GM18909 (cell line): ENCODE results near the gene LIM2.
"Not testable (repeated sequence)": the region's sequence is repeated elsewhere in the genome, so short reads cannot be mapped to it uniquely, and the experiment has no call there.

Experiments used
- ATAC-seq: cut with Tn5 transposase; IDR thresholded peaks from one replicate; pipeline ENCODE4 v1.9.1; 2021; ENCODE audit warnings: mild to moderate bottlenecking; ENCODE audit not compliant: unreplicated experiment, poor library complexity

LIM2 gene, protein sequence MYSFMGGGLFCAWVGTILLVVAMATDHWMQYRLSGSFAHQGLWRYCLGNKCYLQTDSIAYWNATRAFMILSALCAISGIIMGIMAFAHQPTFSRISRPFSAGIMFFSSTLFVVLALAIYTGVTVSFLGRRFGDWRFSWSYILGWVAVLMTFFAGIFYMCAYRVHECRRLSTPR

DNA sequence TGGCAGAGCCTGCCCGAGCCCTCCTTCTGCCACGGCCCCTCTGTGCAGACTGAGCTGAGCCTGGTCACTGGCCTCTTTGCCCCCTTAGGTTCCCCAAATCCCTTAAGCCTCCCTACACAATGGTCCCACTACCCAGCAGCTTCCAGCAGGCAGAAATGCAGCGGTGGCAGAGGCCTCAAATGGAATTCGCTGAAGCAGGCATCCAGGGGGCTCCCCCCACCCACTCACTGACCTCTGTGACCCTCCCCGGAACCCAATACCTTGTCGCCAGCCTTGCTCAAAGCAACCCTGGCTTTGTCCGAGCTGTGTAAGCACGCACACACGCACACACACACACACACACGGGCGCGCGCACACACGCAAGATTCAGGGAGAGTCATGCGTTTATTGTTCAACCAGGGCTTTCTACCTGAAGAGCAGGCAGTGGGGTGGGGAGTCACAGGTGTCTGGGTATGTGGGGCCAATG lies at the start of gene LIM2:
Gene LIM2 (minus strand): TSS at position 51 of the 466 bp plus-strand sequence. CDS start 531 bp downstream, outside the sequence.
- ATAC-seq: no peak

DNA sequence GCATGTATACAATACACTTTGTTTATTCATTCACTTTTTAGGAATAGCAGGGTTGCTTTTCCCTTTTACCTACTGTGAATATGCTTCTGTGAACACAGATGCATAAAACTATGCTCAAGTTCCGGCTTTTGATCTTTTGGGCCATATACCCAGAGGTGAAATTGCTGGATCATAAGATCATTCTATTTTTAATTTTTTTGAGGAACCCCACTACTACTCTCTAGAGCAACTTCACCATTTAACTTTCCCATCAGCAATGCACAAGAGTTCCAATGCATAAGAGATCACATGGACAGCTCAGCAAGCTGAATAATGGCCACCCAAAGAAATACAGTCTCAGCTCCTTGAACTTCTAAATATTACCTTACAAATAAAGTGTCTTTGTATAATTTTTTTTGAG lies 46.7 kb upstream of the LIM2 start:
- no peak for ATAC-seq

DNA sequence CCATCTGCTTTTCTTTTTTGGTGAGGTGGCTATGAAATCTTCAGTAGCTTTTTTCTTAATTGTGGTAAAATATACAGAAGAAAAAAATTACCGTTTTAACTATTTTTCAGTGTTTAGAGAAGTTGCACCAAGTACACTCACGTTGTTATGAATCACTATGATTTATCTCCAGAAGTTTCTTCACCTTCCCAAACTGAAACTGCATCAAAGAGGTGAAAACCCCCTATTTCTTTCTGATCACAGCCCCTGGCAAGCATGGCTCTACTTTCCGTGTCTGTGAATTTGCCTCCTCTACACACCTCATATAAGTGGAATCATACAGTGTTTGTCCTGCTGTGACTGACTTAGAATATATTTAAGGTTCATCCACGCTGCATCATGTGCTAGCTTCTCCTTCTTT lies 45.3 kb upstream of the LIM2 start:
- ATAC-seq: no peak

DNA sequence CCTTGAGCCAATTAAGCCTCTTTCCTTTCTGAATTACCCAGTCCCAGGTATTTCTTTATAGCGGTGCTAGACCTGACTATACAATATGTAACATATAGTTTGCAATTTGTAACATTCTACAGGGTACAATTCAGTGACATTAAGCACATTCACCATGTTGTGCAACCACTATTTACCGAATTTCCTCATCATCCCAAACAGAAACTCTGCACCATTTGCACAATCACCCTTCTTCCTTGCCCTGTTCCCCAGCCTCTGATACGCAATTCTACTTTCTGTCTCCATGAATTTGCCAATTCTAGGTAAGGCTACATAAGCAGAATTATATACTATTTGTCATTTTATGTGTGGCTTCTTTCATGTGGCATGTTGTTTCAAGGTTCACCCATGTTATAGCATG lies 43.4 kb upstream of the LIM2 start:
- ATAC-seq: no peak

DNA sequence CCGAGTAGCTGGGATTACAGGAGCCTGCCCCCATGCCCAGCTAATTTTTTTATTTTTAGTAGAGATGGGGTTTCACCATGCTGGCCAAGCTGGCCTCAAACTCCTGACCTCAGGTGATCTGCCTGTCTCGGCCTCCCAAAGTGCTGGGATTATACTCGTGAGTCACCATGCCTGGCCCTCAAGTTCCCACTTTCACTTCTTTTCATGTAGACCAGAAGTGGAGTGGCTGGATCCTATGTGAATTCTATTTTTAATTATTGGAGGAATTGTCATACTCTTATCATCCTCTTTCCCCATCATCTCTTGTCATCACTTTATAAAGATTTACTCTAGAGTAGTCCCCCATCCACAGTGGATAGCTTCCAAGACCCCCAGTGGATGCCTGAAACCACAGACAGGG lies 42.4 kb upstream of the LIM2 start:
- ATAC-seq: no peak

DNA sequence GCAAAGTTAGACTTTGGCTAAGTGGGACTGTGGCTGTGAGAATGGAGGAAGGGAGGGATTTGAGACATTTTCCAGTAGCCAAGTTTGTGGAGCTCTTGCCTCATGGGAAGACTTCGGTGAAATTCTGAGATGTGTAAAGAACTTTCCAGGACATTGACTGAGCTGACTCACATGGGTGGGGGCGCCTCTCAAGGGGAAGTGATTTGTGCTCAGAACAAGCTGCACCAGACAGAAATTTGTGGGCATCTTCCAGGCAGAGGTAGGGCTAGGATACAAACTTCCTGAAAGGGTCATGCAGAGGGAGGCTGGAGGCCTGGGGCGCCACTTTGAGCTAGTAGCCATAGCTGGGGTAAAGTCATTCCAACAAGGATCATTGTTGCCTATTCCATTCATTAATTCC lies 39.4 kb upstream of the LIM2 start:
- ATAC-seq: no peak

DNA sequence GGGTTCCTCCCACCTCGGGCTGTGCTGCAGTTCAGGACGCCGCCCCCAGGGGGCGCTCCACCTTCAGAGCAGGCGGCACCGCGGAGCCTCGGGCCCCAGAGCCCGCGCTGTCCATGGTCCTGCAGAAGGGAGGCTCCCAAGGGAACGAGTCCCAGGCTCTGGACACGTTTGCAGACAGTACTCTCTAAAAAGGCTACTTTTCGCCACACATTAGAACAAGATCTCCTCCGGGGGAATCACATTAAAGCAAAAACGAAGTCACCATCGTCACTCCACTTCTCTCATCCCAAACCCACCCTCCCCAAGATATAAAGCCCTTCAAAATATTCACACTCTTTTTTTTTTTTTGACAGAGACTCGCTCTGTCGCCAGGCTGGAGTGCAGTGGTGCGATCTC lies 34.3 kb upstream of the LIM2 start:
- ATAC-seq: no peak

DNA sequence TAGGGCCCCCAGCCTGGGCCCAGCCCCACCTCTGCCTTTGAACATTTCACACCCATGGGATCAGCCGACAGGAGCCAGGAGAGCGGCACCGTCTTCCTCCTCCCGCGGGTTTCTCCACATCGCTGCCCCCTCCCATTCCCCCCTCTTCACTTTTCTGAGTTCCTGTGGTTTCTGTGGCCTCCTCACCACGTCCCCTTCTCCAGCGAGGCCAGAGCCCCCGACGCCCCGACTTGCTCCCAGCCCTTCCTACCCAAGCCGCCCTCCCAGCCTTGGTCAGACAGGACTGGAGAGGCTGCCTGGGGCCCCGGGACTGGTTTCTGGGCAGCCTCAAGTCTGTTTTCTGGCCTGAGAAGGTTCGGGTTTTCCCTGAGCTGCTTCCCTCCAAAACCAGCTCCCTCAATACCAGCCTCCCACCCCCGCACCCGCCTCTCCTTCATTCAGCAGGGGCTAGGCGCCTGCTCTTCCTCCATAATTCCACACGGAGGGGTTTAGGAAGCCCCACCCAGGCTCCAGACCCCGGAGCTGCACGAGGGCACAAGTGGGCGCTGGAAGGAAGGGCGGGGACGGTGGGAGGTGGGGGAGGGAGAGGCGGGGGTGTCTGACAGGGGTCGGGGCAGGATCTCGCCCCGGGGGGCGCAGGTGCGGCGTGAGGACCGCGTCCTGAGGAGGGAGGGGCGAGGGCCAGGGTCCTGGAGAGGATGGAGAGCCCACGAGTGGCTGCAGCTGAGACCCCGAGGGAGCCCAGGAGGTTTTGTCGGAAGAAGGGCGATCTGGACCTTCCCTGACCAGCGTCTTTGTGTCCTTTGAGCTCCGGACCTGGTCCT lies 33.7 kb upstream of the LIM2 start:
- no peak for ATAC-seq

DNA sequence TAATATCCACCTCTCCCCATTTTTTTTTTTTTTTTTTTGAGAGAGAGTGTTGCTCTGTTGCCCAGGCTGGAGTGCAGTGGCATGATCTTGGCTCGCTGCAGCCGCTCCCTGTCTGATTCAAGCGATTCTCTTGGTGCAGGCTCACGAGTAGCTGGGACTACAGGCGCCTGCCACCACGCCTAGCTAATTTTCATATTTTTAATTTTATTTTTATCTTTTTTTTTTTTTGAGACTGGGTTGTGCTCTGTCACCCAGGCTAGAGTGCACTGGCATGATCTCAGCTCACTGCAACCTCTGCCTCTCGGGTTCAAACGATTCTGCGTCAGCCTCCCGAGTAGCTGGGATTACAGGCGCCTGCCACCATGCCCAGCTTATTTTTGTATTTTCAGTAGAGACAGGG lies 32.7 kb upstream of the LIM2 start:
- ATAC-seq: not testable (repeated sequence)

DNA sequence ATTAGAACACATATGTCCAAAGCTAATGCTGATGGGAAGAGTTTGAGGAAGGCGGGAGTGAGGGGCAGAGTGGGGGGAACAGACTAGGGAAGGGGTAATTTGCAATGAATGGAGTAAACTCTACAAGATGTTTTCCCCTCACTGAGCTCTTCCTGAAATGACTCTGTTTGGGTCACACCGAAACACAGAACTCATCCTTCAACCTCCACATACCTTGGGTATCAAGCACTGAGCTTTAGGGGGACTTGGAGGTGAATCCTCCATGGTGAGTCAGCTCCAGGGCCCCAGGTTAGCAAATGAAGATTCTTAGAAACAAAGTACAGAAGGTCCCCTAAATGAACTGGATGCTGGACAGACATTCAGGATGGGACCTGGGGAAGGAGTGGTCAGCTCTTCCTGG lies 30.9 kb upstream of the LIM2 start:
- ATAC-seq: no peak

DNA sequence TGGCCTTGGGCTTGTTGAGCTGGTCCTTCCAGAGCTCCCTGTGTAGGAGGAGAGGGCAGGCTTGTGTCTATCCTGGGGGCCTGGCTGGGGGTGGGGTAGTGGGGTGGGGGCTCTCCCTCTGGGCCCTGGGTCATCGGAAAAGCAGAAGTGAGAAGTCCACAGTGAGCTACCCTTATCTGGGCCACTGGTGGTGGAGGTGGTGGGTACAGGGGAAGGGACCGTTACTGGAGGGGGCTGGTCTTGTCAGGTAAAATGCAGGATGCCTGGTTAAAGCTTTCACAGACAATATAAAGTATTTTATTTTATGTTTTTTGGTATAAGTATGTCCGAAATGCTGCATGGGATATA lies 30.0 kb upstream of the LIM2 start:
- ATAC-seq: peak; percentile 41

DNA sequence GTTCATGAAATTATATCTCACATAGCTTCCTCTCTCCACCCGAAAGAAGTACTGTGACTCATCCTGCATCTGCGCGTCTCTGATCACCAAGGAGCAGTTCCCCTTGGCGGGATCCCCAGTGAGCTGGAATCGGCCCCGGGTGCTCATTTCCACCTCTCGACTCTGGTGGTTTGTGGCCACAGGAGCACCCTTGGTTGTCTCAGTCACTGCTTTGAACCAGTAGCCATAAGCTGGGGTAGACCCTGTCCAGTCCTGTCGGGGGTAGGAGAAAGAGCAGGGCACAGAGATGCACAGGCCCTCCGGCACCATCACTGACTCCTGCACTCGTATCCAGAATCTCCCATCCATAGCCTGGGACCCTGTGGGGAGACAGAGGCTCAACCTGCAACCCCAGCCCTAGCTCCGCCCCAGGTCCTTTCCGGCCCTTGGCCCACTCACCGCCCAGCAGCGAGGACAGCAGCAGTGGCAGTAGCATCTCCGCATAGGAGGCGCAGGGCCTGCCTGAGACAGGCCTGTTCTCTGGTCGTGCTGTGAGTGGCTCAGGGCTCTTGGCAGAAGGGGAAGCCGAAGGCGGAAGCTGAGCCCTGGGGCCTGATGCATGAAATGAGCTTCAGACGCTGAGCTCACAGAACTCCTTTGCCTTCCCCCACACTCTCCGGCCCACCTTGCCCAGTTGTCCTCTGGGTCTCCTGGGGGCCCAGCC lies 29.5 kb upstream of the LIM2 start, which contains the start of gene SIGLEC10:
Gene SIGLEC10 (minus strand): TSS at position 536 of the 703 bp plus-strand sequence. CDS start 61 bp downstream, at position 475.
- peak; percentile 76 for ATAC-seq

DNA sequence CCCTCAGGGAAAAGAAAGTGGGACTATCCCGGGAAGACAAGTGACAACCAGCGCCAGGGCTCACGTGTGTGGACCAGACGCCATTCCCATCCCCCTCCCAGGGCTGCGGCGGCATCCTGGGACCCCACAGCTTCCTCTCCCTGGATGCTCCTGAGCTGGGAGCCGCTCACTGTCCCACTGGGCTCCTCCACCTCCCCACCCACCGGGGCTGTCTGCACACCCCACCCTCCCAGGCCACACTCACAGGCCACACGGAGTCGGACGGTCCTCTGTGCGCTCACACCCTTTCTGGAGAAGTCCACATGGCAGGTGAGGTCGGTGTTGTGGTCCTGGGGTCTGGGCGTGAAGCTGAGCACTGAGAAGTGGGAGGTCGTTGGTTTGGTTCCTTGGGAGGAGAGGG lies 28.6 kb upstream of the LIM2 start:
- not testable (repeated sequence) for ATAC-seq

DNA sequence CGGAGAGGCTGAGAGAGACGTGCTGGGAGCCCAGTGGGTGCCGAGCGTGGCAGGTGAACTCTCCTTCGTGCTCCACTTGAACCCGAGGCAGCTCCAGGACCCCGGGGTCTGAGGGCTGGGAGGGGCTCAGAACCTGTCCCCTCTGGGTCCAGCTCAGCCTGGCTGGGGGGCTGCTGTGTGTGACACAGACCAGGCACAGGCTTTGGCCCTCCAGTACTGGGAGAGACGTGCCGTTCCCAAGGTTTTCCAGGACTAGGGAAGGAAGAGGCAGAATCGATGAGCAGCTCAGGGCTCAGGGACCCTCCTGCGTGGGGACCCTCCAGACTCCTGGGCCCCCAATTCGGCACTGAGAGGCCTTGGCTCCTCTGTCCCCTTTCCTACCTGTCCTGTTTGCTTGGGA lies 27.4 kb upstream of the LIM2 start:
- ATAC-seq: no peak

DNA sequence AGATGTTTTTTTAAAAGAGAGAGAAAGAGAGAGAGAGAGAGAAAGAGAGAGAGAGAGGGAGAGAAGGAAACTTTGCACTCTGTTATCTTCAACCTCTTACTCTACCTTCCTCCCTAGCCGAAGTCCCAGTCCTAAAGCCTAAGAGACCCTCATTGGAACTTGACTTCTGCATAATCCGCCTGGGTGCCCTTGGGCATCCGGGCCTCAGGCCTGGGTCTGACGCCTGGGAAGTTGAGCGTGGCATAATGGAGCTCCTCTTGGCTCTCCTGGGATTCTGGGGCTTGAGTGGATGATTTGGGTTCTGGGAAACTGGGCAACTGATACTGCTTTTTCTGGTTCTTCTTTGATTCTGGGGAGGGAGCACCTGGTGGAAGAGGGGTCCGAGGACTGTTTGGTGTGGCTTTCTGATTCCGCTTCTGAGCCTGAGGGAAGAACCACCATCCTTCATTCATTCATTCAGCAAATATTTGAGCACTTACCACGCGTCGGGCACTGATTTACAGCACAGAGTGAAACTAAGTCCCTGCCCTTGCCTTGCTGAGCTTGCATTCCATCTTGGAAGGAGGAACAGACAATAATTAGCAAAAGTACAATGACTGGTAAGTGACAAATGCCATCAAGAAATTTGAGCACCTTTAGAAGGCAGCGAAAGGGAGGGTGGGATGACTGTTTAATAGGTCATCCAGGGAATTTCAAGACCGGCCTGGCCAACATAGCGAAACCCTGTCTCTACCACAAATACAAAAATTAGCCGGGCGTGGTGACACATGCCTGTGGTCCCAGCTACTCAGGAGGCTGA lies 23.4 kb upstream of the LIM2 start:
- ATAC-seq: no peak

DNA sequence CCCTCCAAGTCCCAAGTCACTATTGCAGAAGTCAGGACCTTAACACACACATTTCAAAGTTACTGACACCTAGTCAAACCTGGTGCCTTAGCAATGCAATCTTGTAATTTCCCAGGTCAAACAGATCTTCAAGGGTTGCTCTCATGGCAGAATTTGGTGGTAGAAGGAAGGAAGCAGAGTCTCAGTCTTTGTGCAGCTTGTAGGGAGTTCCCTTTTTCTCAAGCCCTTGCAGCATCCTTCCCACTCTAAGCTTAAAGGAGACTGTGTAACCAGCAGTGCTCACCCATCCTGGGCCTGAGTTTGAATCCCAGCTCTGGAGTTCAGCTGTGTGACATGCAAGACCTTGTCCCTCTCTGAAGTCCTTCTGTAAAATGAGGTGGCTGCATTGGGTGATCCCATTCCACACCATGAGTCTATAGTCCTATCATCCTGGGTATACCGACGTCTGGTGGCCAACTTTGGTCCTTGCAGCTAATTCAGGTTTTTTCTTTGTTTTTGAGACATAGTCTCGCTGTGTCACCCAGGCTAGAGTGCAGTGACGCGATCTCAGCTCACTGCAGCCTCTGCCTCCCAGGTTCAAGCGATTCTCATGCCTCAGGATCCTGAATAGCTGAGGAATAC lies 19.8 kb upstream of the LIM2 start:
- ATAC-seq: no peak

DNA sequence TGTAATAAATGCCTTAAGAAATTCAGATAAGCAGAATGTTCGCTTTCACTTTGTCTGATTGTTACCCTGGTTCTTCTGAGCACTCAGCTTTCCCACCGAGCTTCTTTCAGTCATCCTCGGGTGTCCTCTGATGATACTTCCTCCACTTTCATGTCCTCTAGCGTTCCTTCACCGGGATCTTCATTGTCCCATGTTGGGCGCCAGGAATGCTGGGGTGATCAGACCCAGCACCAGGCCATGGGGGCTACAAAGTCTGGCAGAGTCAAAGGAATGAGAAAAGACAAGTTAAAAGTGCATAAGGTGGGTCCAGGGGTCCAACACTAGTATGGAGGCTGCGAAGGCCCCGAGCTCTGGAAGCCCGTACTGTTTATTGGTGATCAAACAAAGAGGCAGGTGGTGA lies 14.3 kb upstream of the LIM2 start:
- ATAC-seq: no peak

DNA sequence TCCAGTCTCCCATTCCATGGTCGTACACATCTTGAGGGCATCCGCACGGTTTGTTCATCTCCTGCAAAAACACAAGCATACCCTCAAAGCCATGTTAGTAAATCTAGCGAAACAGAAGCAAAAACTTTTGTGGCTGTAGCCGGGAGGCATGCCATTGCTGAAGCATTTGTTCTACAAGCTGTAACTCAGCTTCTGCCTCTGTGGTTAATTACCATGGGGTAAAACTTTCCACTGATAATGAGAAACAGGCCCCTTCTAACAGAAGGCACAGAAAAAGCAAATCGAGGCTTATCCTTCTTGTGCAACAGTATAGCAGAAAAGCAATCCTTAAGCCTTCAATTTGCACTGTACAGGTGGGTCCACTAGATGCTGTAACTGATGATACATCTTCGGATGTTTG lies 12.2 kb upstream of the LIM2 start:
- not testable (repeated sequence) for ATAC-seq

DNA sequence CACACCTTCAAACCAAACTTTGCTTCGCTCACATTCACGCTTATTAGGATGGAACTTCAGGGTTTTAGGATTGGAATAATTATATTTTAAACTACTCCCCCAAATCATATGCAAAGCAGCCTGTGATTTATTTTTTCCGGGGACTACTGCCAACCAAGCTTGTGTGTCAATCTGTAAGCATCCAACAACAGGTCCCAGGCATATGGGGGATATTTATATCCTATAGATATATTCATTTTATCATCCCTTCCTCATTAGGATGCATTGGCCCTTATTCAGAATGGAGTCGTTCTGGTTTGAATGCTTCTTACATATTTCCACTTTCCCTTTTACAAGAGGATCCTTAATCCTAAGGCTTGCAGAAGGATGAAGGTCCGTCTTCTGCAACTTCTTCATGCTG lies 11.5 kb upstream of the LIM2 start:
- ATAC-seq: no peak

DNA sequence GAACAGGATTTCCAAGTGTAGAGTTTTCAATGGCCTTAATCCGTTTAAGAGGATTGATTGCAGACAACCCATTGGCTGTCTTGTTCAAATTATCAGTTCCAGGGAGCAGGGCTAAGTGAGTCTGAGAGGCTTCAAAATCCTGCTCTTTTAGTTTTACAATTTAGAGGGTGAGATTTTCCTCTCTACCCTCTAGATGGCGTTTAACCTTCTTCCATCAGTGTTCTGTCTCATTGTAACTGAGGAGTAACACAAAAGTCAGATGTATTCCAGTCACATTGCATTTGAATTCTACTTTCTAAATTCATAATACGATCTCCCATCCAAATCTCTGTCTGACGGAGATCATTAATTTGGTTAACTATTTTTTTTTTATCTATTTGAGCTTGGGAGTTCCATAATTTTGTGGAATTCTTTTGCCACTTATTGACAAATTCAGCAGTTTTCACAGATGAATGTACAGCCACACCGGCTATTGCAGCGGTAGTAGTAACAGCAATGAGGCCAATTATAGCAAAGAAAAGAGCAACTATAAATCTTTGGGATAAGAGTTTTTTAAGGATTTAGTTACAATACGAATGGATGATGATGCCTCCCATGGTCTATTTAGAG lies 10.4 kb upstream of the LIM2 start:
- ATAC-seq: no peak
